Neural cell (in vitro differentiated cells): ENCODE results near the gene FAM219B. TPM values are rescaled to one million over a fixed set of nuclear protein-coding genes. Genes with fewer than 3 reads are reported as not detected.

ENCODE experiments used
- H2AFZ ChIP-seq: fragments of 200-600, 300-800 bp; sonication (generic), shearing (Covaris generic); 2 replicates; pipeline ENCODE4 v1.6.0; 2014; ENCODE audit warnings: low read depth, mild to moderate bottlenecking, antibody characterized with exemption, low read length, moderate library complexity
- H3F3A ChIP-seq: fragments of 200-600 bp; shearing (Covaris generic); 2 replicates; pipeline ENCODE4 v1.6.1; 2016; ENCODE audit warnings: mild to moderate bottlenecking, moderate library complexity, mixed read lengths, antibody characterized with exemption, low read length; ENCODE audit not compliant: insufficient read depth, poor library complexity, severe bottlenecking
- H3K27ac ChIP-seq: fragments of 200-600, 300-800 bp; sonication (generic), shearing (Covaris generic); 2 replicates; pipeline ENCODE4 v1.5.1; 2014; ENCODE audit warnings: mild to moderate bottlenecking, low read length, moderate library complexity
- H3K27me3 ChIP-seq: fragments of 300-800, 200-600 bp; sonication (generic), shearing (Covaris generic); 2 replicates; pipeline ENCODE4 v1.6.0; 2014; ENCODE audit warnings: mild to moderate bottlenecking, low read depth, low read length, moderate library complexity; ENCODE audit not compliant: insufficient read depth
- H3K36me3 ChIP-seq: fragments of 300-800, 200-600 bp; sonication (generic), shearing (Covaris generic); 2 replicates; pipeline ENCODE4 v1.5.1; 2014; ENCODE audit warnings: mild to moderate bottlenecking, antibody characterized with exemption, low read length, moderate library complexity; ENCODE audit not compliant: insufficient read depth
- H3K4me2 ChIP-seq: fragments of 300-800, 200-600 bp; sonication (generic), shearing (Covaris generic); 2 replicates; pipeline ENCODE4 v1.6.0; 2014; ENCODE audit warnings: mild to moderate bottlenecking, low read length
- H3K4me3 ChIP-seq: fragments of 300-800, 200-600 bp; sonication (generic), shearing (Covaris generic); 2 replicates; pipeline ENCODE4 v1.5.1; 2014; ENCODE audit warnings: mild to moderate bottlenecking, low read length, moderate library complexity
- H3K79me2 ChIP-seq: fragments of 200-600 bp; shearing (Covaris generic); replicated peaks from 2 replicates; pipeline ENCODE4 v1.6.0; 2014; ENCODE audit warnings: mild to moderate bottlenecking, low read length, moderate library complexity; ENCODE audit not compliant: insufficient read depth
- H3K9ac ChIP-seq: fragments of 300-800, 200-600 bp; sonication (generic), shearing (Covaris generic); 2 replicates; pipeline ENCODE4 v1.6.1; 2016; ENCODE audit warnings: mild to moderate bottlenecking, low read length, mixed read lengths
- H3K9me2 ChIP-seq: fragments of 200-600 bp; shearing (Covaris generic); 2 replicates; pipeline ENCODE4 v1.6.1; 2016; ENCODE audit warnings: mild to moderate bottlenecking, low read length, mixed read lengths; ENCODE audit not compliant: insufficient read depth
- H3K9me3 ChIP-seq: fragments of 200-600, 300-800 bp; sonication (generic), shearing (Covaris generic); 2 replicates; pipeline ENCODE4 v1.6.1; 2016; ENCODE audit warnings: mild to moderate bottlenecking, mixed run types, low read length, moderate library complexity, mixed read lengths
- H4K20me1 ChIP-seq: fragments of 200-600 bp; shearing (Covaris generic); 2 replicates; pipeline ENCODE4 v1.6.1; 2016; ENCODE audit warnings: mild to moderate bottlenecking, mixed run types; ENCODE audit not compliant: insufficient read depth
- CTCF ChIP-seq: fragments of 450-650 bp; IDR thresholded peaks from 2 replicates; pipeline ENCODE4 v1.5.1; 2014; ENCODE audit warnings: antibody characterized with exemption, mild to moderate bottlenecking, moderate library complexity; ENCODE audit not compliant: poor library complexity, severe bottlenecking
- EP300 ChIP-seq: fragments of 450-650 bp; conservative IDR thresholded peaks from 2 replicates; pipeline ENCODE4 v1.6.1; 2014; ENCODE audit warnings: antibody characterized with exemption, mild to moderate bottlenecking, moderate library complexity; ENCODE audit not compliant: poor library complexity, severe bottlenecking
- EZH2 ChIP-seq: fragments of 200-600, 300-800 bp; shearing (Covaris generic), sonication (generic); IDR thresholded peaks from 2 replicates; pipeline ENCODE4 v1.6.1; 2014; ENCODE audit warnings: antibody characterized with exemption, low read length, borderline replicate concordance, mild to moderate bottlenecking; ENCODE audit not compliant: insufficient read depth, poor library complexity, severe bottlenecking
- MXI1 ChIP-seq: fragments of 450-650 bp; conservative IDR thresholded peaks from 2 replicates; pipeline ENCODE4 v1.6.1; 2014; ENCODE audit warnings: antibody characterized with exemption, mild to moderate bottlenecking; ENCODE audit not compliant: poor library complexity, severe bottlenecking
- POLR2AphosphoS5 ChIP-seq: IDR thresholded peaks from 2 replicates; pipeline ENCODE4 v1.6.1; 2012
- RAD21 ChIP-seq: fragments of 450-650 bp; conservative IDR thresholded peaks from 2 replicates; pipeline ENCODE4 v1.6.1; 2014; ENCODE audit warnings: antibody characterized with exemption, mild to moderate bottlenecking, moderate library complexity
- REST ChIP-seq: IDR thresholded peaks from 2 replicates; pipeline ENCODE4 v1.6.1; 2012; ENCODE audit warnings: borderline replicate concordance
- SMC3 ChIP-seq: fragments of 450-650 bp; conservative IDR thresholded peaks from 2 replicates; pipeline ENCODE4 v1.6.1; 2014; ENCODE audit warnings: antibody characterized with exemption, mild to moderate bottlenecking, moderate library complexity; ENCODE audit not compliant: poor library complexity
- TAF1 ChIP-seq: IDR thresholded peaks from 2 replicates; pipeline ENCODE4 v1.6.1; 2012; ENCODE audit warnings: low read depth
- polyA plus RNA-seq: library from polyadenylated mRNA; depleted of rRNA; stranded (reverse); fragments of >200 nt; gene quantifications from 2 replicates; pipeline ENCODE4 v1.2.3, GENCODE V29; 2014

FAM219B gene
- polyA plus RNA-seq, 1 donor from 2014 or later, result 250 TPM

- Histone ChIP-seq H3K4me3 (peak overlapping the region; percentile 39), H3K4me2 (no peak overlapping the region)
- TF ChIP-seq POLR2AphosphoS5, result no peak
- TF ChIP-seq REST, result no peak
- no peak for TF ChIP-seq RAD21
- TF ChIP-seq SMC3, result no peak
- TF ChIP-seq EP300, result no peak
- no peak for TF ChIP-seq CTCF
- no peak for TF ChIP-seq TAF1
- TF ChIP-seq MXI1, result no peak
- TF ChIP-seq EZH2, result no peak
These were observed 36.8 kb downstream of the FAM219B start for GRCh38 chr15:74869726-74870407.

GRCh38 chr15:74869372-74869725 lies 37.3 kb downstream of the FAM219B start:
- Histone ChIP-seq H3K27me3 (no peaks in the 10 kb centered on the region), H4K20me1 (no peaks in the 10 kb centered on the region), H3K9me2 (no peaks in the 10 kb centered on the region), H3K4me3 (no peak overlapping the region), H3F3A (no peaks in the 10 kb centered on the region), H3K36me3 (no peaks in the 10 kb centered on the region), H3K27ac (no peak overlapping the region), H3K4me2 (no peak overlapping the region), H3K9me3 (no peaks in the 10 kb centered on the region), H2AFZ (no peak overlapping the region), H3K79me2 (peaks cover 23% of the 10 kb centered on the region), H3K9ac (no peak overlapping the region)
- no peak for TF ChIP-seq REST
- no peak for TF ChIP-seq CTCF
- TF ChIP-seq EZH2, result no peak
- no peak for TF ChIP-seq POLR2AphosphoS5
- TF ChIP-seq TAF1, result no peak
- TF ChIP-seq RAD21, result no peak
- no peak for TF ChIP-seq MXI1
- no peak for TF ChIP-seq SMC3
- no peak for TF ChIP-seq EP300

More at GRCh38 chr15:74869726-74870407, 36.8 kb downstream of the FAM219B start:
- peaks cover 23% of the 10 kb centered on the region for H3K79me2 ChIP-seq
- no peak overlapping the region for H2AFZ ChIP-seq
- H3K9me3 ChIP-seq, result no peaks in the 10 kb centered on the region
- H3K9ac ChIP-seq, result no peak overlapping the region
- no peak overlapping the region for H3K27ac ChIP-seq
- H4K20me1 ChIP-seq, result no peaks in the 10 kb centered on the region
- H3K36me3 ChIP-seq, result no peaks in the 10 kb centered on the region
- H3F3A ChIP-seq, result no peaks in the 10 kb centered on the region
- H3K27me3 ChIP-seq, result no peaks in the 10 kb centered on the region
- H3K9me2 ChIP-seq, result no peaks in the 10 kb centered on the region
